Loucy (cell line): ENCODE data around the gene SNRPA1.

Experiments used
- H2AFZ ChIP-seq: fragments of 200-600 bp; sonication (generic); 2 replicates; pipeline ENCODE4 v1.6.0; 2016; ENCODE audit warnings: antibody characterized with exemption, mild to moderate bottlenecking, low read length, moderate library complexity
- H3F3A ChIP-seq: fragments of 200-600 bp; 2 replicates; pipeline ENCODE4 v1.6.0; 2016; ENCODE audit warnings: antibody characterized with exemption, low read depth, mild to moderate bottlenecking
- H3K27me3 ChIP-seq: fragments of 200-600 bp; sonication (generic); 2 replicates; pipeline ENCODE4 v1.6.1; 2014; ENCODE audit warnings: low read length, mild to moderate bottlenecking; ENCODE audit not compliant: insufficient read depth, poor library complexity, severe bottlenecking
- H3K36me3 ChIP-seq: fragments of 200-600 bp; sonication (generic); 2 replicates; pipeline ENCODE4 v1.6.1; 2016; ENCODE audit warnings: low read length; ENCODE audit not compliant: insufficient read depth
- H3K4me1 ChIP-seq: fragments of 200-600 bp; sonication (generic); 2 replicates; pipeline ENCODE4 v1.5.1; 2014; ENCODE audit warnings: low read length, mild to moderate bottlenecking; ENCODE audit not compliant: insufficient read depth, poor library complexity, severe bottlenecking
- H3K4me2 ChIP-seq: fragments of 200-600 bp; sonication (generic); 2 replicates; pipeline ENCODE4 v1.6.0; 2014; ENCODE audit warnings: antibody characterized with exemption, low read length, low read depth, mild to moderate bottlenecking; ENCODE audit not compliant: poor library complexity, severe bottlenecking
- H3K4me3 ChIP-seq: fragments of 200-600 bp; sonication (generic); 2 replicates; pipeline ENCODE4 v1.5.1; 2014; ENCODE audit warnings: low read length, mild to moderate bottlenecking, mixed read lengths; ENCODE audit not compliant: poor library complexity, severe bottlenecking
- H3K79me2 ChIP-seq: fragments of 200-600 bp; sonication (generic); 2 replicates; pipeline ENCODE4 v1.6.1; 2014; ENCODE audit warnings: low read length; ENCODE audit not compliant: insufficient read depth
- H3K9ac ChIP-seq: fragments of 200-600 bp; sonication (generic); 2 replicates; pipeline ENCODE4 v1.6.0; 2014; ENCODE audit warnings: mild to moderate bottlenecking, low read depth, low read length, moderate library complexity; ENCODE audit not compliant: poor library complexity, severe bottlenecking
- H3K9me2 ChIP-seq: fragments of 200-600 bp; sonication (generic); replicated peaks from 2 replicates; pipeline ENCODE4 v1.6.1; 2016; ENCODE audit warnings: low read depth, low read length, mixed read lengths
- H3K9me3 ChIP-seq: fragments of 200-600 bp; sonication (generic); 2 replicates; pipeline ENCODE4 v1.6.1; 2014; ENCODE audit warnings: mild to moderate bottlenecking, antibody characterized with exemption, low read length, low read depth; ENCODE audit not compliant: insufficient read depth
- H4K20me1 ChIP-seq: fragments of 200-600 bp; sonication (generic); 2 replicates; pipeline ENCODE4 v1.6.0; 2014; ENCODE audit warnings: antibody characterized with exemption, low read length, mild to moderate bottlenecking; ENCODE audit not compliant: insufficient read depth, poor library complexity, severe bottlenecking
- EZH2phosphoT487 ChIP-seq: fragments of 200-600 bp; IDR thresholded peaks from 2 replicates; pipeline ENCODE4 v1.6.1; 2018; ENCODE audit warnings: antibody characterized with exemption, mild to moderate bottlenecking, moderate library complexity, borderline replicate concordance
- TF ChIP-seq, protein P1 (sequence below): fragments of 200-600 bp; sonication (generic); conservative IDR thresholded peaks from 2 replicates; pipeline ENCODE4 v1.5.1; 2014; ENCODE audit warnings: mild to moderate bottlenecking, antibody characterized with exemption, low read length

Gene SNRPA1

DNA sequence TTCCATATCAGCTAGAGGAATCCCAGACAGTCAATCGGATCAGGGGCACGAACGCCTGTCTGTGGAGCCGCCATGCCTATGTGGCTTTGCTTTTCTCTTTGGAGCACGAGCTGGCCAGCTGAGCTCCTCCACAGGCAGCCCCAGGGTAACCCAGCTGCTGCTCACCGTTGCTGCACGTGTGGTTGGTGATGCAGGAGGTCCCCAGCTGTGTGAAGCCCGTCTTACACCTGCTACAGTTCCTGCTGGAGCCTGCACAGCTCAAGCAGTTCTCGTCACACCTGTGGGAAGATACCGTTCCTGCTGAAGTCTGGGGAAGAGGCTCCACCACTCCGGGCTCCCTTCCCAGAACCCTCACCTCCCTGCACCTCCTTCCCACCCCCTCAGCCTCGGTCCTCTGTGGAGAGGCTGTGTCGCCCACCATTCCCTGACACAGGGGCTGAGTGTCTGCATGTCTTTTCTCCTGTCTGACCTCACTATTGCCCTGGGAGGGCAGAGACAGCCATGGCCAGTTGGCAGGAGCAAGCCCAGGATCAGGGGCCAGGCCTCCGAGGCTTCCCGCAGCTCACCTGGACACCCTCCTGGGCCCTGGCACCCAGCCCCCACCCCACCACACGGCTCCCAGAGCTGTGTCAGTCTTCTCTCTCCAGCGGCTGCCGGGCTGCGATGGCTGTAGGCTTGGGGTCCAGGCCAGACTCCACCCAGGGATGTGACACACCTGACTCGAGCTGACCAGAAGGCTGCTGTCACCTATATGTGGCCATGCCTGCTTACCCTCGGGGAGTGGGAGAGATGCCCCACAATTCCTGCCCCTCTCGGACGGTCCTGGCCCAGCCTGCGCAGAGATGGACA, 12.2 kb upstream of the SNRPA1 start:
- Histone ChIP-seq H3K9me3 (no peaks in the 10 kb centered on the region), H3K4me3 (no peak overlapping the region), H3F3A (no peaks in the 10 kb centered on the region), H3K9ac (no peak overlapping the region), H3K4me1 (no peaks in the 10 kb centered on the region), H3K4me2 (no peak overlapping the region), H3K36me3 (no peaks in the 10 kb centered on the region), H3K9me2 (no peaks in the 10 kb centered on the region), H4K20me1 (no peaks in the 10 kb centered on the region), H3K27me3 (no peaks in the 10 kb centered on the region), H2AFZ (no peak overlapping the region), H3K79me2 (no peaks in the 10 kb centered on the region)
- TF ChIP-seq EZH2phosphoT487 = no peak
- TF ChIP-seq, protein P1, sequence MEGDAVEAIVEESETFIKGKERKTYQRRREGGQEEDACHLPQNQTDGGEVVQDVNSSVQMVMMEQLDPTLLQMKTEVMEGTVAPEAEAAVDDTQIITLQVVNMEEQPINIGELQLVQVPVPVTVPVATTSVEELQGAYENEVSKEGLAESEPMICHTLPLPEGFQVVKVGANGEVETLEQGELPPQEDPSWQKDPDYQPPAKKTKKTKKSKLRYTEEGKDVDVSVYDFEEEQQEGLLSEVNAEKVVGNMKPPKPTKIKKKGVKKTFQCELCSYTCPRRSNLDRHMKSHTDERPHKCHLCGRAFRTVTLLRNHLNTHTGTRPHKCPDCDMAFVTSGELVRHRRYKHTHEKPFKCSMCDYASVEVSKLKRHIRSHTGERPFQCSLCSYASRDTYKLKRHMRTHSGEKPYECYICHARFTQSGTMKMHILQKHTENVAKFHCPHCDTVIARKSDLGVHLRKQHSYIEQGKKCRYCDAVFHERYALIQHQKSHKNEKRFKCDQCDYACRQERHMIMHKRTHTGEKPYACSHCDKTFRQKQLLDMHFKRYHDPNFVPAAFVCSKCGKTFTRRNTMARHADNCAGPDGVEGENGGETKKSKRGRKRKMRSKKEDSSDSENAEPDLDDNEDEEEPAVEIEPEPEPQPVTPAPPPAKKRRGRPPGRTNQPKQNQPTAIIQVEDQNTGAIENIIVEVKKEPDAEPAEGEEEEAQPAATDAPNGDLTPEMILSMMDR = no peak

DNA sequence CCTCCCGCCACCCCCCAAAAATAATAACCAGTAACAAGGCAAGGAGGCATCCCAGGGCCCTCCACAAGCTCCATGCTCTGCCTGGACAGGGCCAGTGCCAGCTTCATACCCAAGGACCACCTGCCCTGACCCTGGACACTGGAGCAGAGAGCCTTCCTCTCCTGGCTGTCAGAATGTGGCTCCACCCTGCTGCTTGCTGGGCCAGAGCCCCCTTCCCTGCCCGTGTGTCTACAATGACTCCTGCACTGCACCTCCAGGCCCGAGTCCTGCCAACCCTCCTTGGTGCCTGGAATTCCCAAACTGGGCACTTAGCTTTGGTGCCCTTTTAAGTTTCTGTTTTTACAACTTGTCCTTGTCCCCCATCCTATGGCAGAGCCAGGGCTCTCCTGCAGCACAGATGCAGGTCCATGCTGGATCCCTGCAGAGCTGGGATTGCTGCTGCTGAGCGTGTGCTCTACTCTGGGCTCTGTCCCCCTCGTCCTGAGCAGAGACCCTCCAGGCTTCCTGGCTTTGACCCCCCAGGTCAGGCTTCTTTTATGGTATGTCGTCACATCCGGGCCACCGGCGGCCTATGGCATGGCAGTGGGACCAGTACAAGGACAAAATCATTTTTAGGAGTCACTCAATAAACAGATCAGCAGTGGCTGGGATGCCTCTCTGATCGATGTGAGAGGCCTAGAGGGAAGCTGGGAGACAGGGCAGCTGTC, 11.4 kb upstream of the SNRPA1 start:
- Histone ChIP-seq H3K36me3 (no peaks in the 10 kb centered on the region), H2AFZ (no peak overlapping the region), H4K20me1 (no peaks in the 10 kb centered on the region), H3K9me2 (no peaks in the 10 kb centered on the region), H3K4me1 (no peaks in the 10 kb centered on the region), H3K27me3 (no peaks in the 10 kb centered on the region), H3K9me3 (no peaks in the 10 kb centered on the region), H3K4me3 (no peak overlapping the region), H3F3A (no peaks in the 10 kb centered on the region), H3K79me2 (no peaks in the 10 kb centered on the region), H3K4me2 (no peak overlapping the region), H3K9ac (no peak overlapping the region)
- no peak for TF ChIP-seq EZH2phosphoT487
- TF ChIP-seq, protein P1 = no peak

DNA sequence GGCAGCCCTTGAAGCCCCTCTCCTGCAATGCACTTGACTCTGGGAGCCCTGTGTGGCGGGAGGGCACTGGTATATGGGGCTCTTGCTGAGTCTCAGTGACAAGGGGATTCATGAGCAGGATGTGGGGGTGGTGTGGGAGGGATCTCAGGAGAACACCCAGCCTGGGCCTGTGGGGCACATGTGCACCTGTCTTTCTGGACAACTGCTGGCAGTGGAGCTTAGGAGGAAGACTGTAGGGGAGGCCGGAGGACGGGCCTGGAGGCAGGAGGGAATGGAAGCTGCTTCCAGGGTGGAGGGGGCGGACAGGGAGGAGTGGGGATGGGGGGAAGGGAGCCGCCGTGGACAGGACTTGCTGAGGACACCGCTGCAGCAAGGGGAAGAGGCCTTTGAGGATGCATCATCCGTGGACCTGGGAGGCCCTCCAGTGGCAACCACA, 10.8 kb upstream of the SNRPA1 start:
- no peaks in the 10 kb centered on the region for H3K36me3 ChIP-seq
- H2AFZ ChIP-seq = no peak overlapping the region
- H3K9me2 ChIP-seq = no peaks in the 10 kb centered on the region
- TF ChIP-seq, protein P1 = no peak
- no peak for TF ChIP-seq EZH2phosphoT487
- H4K20me1 ChIP-seq = no peaks in the 10 kb centered on the region
- no peaks in the 10 kb centered on the region for H3F3A ChIP-seq
- H3K4me3 ChIP-seq = no peak overlapping the region
- no peaks in the 10 kb centered on the region for H3K27me3 ChIP-seq
- H3K4me1 ChIP-seq = no peaks in the 10 kb centered on the region
- H3K4me2 ChIP-seq = no peak overlapping the region
- no peak overlapping the region for H3K9ac ChIP-seq
- no peaks in the 10 kb centered on the region for H3K79me2 ChIP-seq
- no peaks in the 10 kb centered on the region for H3K9me3 ChIP-seq
